ENCODE results near the gene MFAP1.

DNA sequence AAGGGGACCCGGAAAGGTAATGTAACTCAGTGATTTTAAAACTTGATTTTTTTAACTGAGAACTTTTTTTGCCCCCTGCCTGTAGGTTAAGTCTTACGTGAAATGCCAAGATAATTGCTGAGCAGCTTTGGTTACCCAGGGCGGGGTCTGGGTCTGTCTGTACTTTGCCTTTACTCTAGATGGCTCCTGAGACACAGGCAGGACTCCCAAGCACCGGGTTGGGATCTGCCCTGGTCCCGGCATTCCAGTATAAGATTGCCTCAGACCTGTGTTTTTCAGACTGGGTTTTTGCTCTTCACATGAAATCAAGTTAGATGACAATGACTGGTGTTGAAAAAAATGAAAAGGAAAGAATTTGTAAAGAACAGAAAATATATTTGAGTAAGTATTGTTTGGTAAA is 42.6 kb upstream of the MFAP1 start:
- TF ChIP-seq POLR2A (IDR thresholded peaks at IDR 0.05) (no peak), CTCF (IDR thresholded peaks at IDR 0.05) (no peak), EP300 (IDR thresholded peaks at IDR 0.05) (no peak)
